Measurements from ENCODE around the gene AGTRAP. TPM values are rescaled to one million over a fixed set of nuclear protein-coding genes. Genes with fewer than 3 reads are reported as not detected.

AGTRAP gene
- total RNA-seq, 2 donors from 2014 or later, result 44.1 to 44.2 TPM

DNA sequence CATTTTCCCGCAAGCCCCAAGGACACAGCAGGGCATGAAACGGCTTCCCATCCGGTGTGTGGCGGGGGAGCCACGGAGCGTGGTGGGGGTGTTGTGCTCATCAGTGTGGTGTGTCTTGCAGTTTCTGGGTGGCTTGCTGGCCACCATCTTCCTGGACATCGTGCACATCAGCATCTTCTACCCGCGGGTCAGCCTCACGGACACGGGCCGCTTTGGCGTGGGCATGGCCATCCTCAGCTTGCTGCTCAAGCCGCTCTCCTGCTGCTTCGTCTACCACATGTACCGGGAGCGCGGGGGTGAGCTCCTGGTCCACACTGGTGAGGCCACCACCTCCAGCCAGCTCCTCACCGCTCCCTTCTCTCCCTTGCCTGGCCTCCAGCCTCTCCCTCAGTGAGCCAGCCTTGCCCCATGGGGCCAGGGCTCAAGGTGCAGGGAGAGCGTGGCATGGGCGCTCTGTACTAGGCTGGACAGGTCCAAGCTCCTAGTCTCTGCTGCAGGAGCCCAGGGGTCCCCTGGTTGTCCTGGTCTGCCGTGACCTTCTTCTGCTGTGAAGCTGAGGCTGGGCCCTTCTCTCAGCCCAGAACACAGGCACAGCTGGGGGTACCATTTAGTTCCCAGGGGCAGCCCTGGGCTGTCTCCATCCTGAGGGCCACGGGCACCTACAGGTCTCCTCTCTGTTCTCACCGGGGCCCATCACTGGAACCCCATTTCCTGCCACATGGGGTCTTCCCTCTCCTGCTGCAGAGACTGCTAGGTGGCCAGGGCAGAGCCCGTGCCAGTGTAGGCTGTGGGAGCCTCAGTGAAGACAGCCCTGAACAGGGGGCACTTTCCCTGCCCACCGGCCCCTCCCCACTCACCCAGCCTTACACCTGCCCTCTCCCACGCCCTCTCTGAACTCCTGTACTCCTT, 12.6 kb downstream of the AGTRAP start:
- Histone ChIP-seq H3K27ac (no peak overlapping the region), H3K36me3 (peaks cover 11% of the 10 kb centered on the region), H3K9me3 (no peaks in the 10 kb centered on the region), H3K4me3 (no peak overlapping the region), H3K4me1 (ENCODE audit: control insufficient read depth in 1 of 2, low read depth in 2 of 2) (no peaks in the 10 kb centered on the region), H3K27me3 (replicated peaks; ENCODE audit: insufficient read depth) (no peaks in the 10 kb centered on the region)
- DNase-seq (ENCODE audit: low spot score), result no peak
- no peak for ATAC-seq (ENCODE audit: insufficient number of reproducible peaks, low FRiP score, low read depth)
- TF ChIP-seq, protein P1, sequence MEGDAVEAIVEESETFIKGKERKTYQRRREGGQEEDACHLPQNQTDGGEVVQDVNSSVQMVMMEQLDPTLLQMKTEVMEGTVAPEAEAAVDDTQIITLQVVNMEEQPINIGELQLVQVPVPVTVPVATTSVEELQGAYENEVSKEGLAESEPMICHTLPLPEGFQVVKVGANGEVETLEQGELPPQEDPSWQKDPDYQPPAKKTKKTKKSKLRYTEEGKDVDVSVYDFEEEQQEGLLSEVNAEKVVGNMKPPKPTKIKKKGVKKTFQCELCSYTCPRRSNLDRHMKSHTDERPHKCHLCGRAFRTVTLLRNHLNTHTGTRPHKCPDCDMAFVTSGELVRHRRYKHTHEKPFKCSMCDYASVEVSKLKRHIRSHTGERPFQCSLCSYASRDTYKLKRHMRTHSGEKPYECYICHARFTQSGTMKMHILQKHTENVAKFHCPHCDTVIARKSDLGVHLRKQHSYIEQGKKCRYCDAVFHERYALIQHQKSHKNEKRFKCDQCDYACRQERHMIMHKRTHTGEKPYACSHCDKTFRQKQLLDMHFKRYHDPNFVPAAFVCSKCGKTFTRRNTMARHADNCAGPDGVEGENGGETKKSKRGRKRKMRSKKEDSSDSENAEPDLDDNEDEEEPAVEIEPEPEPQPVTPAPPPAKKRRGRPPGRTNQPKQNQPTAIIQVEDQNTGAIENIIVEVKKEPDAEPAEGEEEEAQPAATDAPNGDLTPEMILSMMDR (IDR thresholded peaks at IDR 0.05), result no peak

GRCh38 chr1:11749203-11749689, 13.3 kb downstream of the AGTRAP start:
- TF ChIP-seq, protein P1 (IDR thresholded peaks at IDR 0.05), result no peak
- Histone ChIP-seq H3K4me3 (no peak overlapping the region), H3K27me3 (replicated peaks; ENCODE audit: insufficient read depth) (no peaks in the 10 kb centered on the region), H3K27ac (no peak overlapping the region), H3K9me3 (no peaks in the 10 kb centered on the region), H3K36me3 (peaks cover 11% of the 10 kb centered on the region), H3K4me1 (ENCODE audit: control insufficient read depth in 1 of 2, low read depth in 2 of 2) (no peaks in the 10 kb centered on the region)
- ATAC-seq (ENCODE audit: insufficient number of reproducible peaks, low FRiP score, low read depth), result no peak
- no peak for DNase-seq (ENCODE audit: low spot score)

GRCh38 chr1:11749996-11750395, 14.1 kb downstream of the AGTRAP start:
- TF ChIP-seq, protein P1 (IDR thresholded peaks at IDR 0.05), result no peak
- no peak for ATAC-seq (ENCODE audit: insufficient number of reproducible peaks, low FRiP score, low read depth)
- H3K27ac ChIP-seq, result no peak overlapping the region
- no peaks in the 10 kb centered on the region for H3K4me1 ChIP-seq (ENCODE audit: control insufficient read depth in 1 of 2, low read depth in 2 of 2)
- DNase-seq (ENCODE audit: low spot score), result no peak
- H3K4me3 ChIP-seq, result no peak overlapping the region
- H3K27me3 ChIP-seq (replicated peaks; ENCODE audit: insufficient read depth), result no peaks in the 10 kb centered on the region
- H3K9me3 ChIP-seq, result no peaks in the 10 kb centered on the region
- H3K36me3 ChIP-seq, result peaks cover 11% of the 10 kb centered on the region

GRCh38 chr1:11751087-11751486, 15.2 kb downstream of the AGTRAP start:
- Histone ChIP-seq H3K9me3 (no peaks in the 10 kb centered on the region), H3K4me1 (ENCODE audit: control insufficient read depth in 1 of 2, low read depth in 2 of 2) (no peaks in the 10 kb centered on the region), H3K4me3 (no peak overlapping the region), H3K27me3 (replicated peaks; ENCODE audit: insufficient read depth) (no peaks in the 10 kb centered on the region), H3K36me3 (peaks cover 11% of the 10 kb centered on the region), H3K27ac (no peak overlapping the region)
- DNase-seq (ENCODE audit: low spot score) (no peak), ATAC-seq (ENCODE audit: insufficient number of reproducible peaks, low FRiP score, low read depth) (no peak)
- TF ChIP-seq, protein P1 (IDR thresholded peaks at IDR 0.05), result no peak

DNA sequence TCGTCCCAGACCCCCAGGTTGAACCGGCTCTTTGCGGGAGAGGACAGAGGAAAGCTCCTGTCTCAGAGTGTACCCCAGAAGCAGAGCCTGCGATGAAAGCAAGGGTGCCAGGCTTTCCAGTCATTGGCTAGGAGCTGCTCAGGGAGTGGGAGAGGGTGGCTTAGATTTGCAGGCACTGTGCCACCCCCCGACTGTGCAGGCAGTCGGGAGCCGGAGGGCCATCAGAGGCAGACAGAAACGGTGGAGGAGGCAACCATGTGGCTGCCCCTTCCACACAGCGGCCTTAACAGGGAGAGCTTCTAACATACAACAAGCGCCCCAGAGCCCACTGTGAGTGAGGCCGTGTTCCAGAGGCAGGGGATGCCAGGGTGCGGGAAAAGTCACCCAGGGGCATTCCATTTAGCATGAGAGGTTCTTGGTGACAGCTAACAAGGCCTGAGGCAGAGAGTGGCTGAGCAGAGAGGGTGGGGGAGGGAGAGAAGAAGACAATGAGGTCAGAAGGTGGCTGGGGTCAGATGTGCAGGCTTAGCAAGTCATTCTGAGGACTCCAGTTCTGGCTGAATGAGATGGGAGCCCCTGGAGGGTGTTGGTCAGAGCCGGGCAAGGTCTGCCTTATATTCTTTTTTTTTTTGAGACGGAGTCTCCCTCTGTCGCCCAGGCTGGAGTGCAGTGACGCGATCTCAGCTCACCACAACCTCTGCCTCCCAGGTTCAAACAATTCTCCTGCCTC, 16.6 kb downstream of the AGTRAP start:
- DNase-seq (ENCODE audit: low spot score) (no peak), ATAC-seq (ENCODE audit: insufficient number of reproducible peaks, low FRiP score, low read depth) (no peak)
- TF ChIP-seq, protein P1 (IDR thresholded peaks at IDR 0.05), result no peak
- peaks cover 11% of the 10 kb centered on the region for H3K36me3 ChIP-seq
- no peaks in the 10 kb centered on the region for H3K27me3 ChIP-seq (replicated peaks; ENCODE audit: insufficient read depth)
- no peak overlapping the region for H3K4me3 ChIP-seq
- no peak overlapping the region for H3K27ac ChIP-seq
- H3K9me3 ChIP-seq, result no peaks in the 10 kb centered on the region
- H3K4me1 ChIP-seq (ENCODE audit: control insufficient read depth in 1 of 2, low read depth in 2 of 2), result no peaks in the 10 kb centered on the region
